GM12873 (cell line): ENCODE measurements around the gene MAPKAPK2.

Experiments used
- TF ChIP-seq, protein P1 (sequence below): IDR thresholded peaks from 2 replicates; pipeline ENCODE4 v1.5.1; 2012; ENCODE audit warnings: low read depth, mild to moderate bottlenecking, moderate library complexity, low read length, control low read depth; ENCODE audit not compliant: insufficient read depth; ENCODE audit errors: missing control alignments

Gene MAPKAPK2

DNA sequence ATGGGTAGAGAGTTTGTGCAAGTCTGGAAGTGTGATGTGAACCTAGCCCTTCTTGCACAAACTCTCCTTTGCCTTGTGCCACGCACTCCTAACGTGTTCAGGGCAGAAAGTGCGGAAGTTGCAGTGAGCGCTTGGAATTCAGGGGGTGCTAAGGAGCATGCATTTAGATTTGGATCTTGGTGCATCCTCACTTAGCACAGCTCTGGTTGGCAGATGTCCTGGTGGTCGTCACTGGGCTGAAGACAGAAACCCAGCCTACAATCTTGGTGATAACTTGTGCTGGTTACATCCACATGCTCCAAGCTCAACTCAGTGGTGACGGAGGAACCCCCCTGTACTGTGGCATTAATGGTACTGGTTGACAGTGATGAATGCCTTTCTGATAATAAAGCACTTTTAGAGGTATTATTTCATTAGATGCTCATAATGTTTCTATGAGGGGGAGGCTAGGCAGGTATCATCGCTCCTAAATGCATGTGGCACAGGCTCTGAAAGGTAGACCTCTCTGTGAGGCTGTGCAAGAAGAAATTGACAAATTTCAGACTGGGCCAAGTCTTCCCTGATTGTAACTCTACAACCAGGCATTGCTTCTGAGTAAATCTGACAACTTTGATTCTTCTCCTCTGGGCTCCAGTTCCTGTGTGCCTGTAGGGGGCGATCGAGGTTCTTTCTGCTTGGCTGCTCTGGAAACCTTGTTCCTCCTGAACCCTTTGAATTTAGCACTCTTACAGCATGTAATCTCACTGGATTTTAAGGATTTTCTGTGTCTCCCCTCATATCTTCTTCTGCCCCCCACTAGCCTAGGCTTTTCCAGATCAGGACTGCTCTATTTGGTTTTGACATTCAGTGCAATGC lies 40.6 kb downstream of the MAPKAPK2 start:
- TF ChIP-seq, protein P1, sequence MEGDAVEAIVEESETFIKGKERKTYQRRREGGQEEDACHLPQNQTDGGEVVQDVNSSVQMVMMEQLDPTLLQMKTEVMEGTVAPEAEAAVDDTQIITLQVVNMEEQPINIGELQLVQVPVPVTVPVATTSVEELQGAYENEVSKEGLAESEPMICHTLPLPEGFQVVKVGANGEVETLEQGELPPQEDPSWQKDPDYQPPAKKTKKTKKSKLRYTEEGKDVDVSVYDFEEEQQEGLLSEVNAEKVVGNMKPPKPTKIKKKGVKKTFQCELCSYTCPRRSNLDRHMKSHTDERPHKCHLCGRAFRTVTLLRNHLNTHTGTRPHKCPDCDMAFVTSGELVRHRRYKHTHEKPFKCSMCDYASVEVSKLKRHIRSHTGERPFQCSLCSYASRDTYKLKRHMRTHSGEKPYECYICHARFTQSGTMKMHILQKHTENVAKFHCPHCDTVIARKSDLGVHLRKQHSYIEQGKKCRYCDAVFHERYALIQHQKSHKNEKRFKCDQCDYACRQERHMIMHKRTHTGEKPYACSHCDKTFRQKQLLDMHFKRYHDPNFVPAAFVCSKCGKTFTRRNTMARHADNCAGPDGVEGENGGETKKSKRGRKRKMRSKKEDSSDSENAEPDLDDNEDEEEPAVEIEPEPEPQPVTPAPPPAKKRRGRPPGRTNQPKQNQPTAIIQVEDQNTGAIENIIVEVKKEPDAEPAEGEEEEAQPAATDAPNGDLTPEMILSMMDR = peak; percentile 86

DNA sequence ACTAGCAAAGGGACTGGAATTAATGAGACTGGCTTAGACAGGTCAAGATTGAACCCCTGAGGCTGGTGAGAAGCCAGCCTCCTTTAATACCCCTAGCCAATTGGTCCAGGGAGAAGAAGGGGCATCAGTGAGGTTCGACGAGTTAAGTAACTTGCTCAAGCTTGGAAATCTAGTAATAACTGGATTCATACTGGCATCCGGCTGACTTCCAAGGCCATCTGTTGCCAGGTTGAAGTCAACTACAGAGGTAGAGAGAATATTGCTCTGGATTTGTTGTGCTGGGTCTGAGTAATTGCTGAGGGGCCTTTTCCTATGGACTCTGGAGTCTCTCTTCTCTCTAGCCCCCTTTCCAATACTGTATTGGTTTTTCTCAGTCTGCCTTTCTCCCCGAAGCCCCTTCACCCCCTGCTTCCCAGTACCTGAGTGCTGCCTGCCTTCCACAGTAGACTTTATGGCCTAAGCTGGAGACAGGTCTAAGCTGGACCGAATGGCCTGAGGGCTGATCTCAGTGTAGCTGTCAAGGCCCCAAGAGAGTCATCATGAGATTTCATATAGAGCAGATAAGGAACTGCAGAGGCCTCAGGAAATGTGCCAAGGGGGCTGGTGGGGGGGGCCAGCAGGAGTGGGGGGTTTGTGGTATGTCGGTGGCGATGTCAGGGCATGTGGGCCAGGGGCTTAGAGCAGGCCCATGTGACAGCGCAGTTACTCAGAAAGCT lies 43.4 kb downstream of the MAPKAPK2 start:
- TF ChIP-seq, protein P1 = no peak

DNA sequence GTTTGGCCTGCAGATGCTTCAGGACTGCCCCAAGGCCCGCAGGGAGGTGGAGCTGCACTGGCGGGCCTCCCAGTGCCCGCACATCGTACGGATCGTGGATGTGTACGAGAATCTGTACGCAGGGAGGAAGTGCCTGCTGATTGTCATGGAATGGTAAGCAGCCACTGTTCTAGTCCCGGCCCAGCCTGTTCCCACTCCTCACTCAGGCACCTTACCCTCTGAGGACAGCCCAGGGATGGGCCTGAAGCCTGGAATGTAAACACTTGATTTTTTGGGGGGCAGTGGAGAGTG lies 43.9 kb downstream of the MAPKAPK2 start:
- TF ChIP-seq, protein P1 = no peak

DNA sequence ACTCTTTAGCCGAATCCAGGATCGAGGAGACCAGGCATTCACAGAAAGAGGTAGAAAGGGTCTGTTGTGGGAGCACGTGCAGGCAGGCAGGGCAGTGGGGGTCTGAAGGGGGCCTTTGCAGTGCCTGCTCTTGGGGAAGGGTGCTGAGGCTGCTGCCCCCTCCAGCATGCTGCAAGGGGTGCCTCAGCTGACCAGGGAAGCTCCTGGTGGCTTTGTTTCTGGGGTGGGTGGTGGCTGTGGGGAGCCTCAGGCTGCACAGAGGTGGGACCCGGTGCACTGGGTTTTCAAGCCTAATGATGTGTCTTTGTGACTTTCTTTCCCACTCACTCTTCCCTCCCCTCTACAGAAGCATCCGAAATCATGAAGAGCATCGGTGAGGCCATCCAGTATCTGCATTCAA lies 44.3 kb downstream of the MAPKAPK2 start:
- TF ChIP-seq, protein P1 = no peak

DNA sequence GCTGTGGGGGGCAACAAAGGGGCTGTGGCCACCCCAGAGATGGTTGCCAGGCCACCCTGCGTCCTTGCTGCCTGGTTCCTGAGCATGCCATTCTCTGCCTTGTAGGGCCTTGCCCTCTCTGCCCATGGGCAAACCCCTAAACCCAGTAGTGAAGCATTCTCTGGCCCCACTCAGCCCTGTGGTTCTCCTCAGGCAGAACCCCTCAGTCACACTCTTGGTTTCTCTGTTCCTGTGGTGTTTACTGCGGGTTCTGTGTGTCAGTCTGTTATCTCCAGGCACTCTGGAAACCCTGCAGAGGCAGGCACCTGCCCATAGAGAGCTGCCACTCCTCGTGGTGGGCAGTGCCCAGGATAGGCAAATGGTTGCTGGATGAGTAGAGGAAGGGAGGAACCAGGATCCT lies 44.8 kb downstream of the MAPKAPK2 start:
- TF ChIP-seq, protein P1 = no peak

DNA sequence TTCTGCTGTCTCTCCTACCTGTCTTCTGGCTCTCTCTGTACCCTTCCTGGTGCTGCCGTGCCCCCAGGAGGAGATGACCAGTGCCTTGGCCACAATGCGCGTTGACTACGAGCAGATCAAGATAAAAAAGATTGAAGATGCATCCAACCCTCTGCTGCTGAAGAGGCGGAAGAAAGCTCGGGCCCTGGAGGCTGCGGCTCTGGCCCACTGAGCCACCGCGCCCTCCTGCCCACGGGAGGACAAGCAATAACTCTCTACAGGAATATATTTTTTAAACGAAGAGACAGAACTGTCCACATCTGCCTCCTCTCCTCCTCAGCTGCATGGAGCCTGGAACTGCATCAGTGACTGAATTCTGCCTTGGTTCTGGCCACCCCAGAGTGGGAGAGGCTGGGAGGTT lies 47.8 kb downstream of the MAPKAPK2 start:
- TF ChIP-seq, protein P1 = no peak

DNA sequence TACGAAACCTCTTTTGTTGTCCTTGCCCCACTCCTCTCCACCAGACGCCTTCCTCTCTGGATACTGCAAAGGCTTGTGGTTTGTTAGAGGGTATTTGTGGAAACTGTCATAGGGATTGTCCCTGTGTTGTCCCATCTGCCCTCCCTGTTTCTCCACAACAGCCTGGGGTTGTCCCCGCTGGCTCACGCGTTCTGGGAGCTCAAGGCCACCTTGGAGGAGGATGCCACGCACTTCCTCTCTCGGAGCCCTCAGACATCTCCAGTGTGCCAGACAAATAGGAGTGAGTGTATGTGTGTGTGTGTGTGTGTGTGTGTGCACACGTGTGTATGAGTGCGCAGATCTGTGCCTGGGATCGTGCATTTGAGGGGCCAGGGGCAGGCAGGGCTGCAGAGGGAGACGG lies 48.3 kb downstream of the MAPKAPK2 start:
- TF ChIP-seq, protein P1 = no peak
